Liver (tissue), 9 donors: ENCODE measurements around the gene CABP4. TPM values are rescaled to one million over a fixed set of nuclear protein-coding genes. Genes with fewer than 3 reads are reported as not detected.
A peak's percentile ranks its signal among the peaks of the same experiment; 100 is the strongest.

Experiments used
- DNase-seq: peaks from one replicate; pipeline ENCODE4 v3.0.0-alpha.2; 2017; ENCODE audit warnings: low spot score
- H3K27ac ChIP-seq, 2 donors: one replicate each; pipeline ENCODE4 v1.7.0; 2013; ENCODE audit warnings: inconsistent platforms in 2 of 2, low read length in 2 of 2, control low read depth in 1 of 2, low read depth in 1 of 2, mild to moderate bottlenecking in 1 of 2
- H3K27me3 ChIP-seq, 4 donors: one replicate each; pipeline versions ENCODE4 v1.6.1 to v1.7.0; 2013; ENCODE audit warnings: low read length in 3 of 4, inconsistent platforms in 1 of 4, mild to moderate bottlenecking in 1 of 4, moderate library complexity in 1 of 4; ENCODE audit not compliant: control insufficient read depth in 4 of 4, insufficient read depth in 4 of 4
- H3K36me3 ChIP-seq, 4 donors: one replicate each; pipeline versions ENCODE4 v1.6.1 to v1.7.0; 2013; ENCODE audit warnings: low read length in 3 of 4, mild to moderate bottlenecking in 3 of 4, low read depth in 1 of 4, moderate library complexity in 1 of 4; ENCODE audit not compliant: control insufficient read depth in 4 of 4, insufficient read depth in 3 of 4
- H3K4me1 ChIP-seq, 4 donors: one replicate each; pipeline versions ENCODE4 v1.6.1 to v1.7.0; 2013; ENCODE audit warnings: low read length in 3 of 4, mild to moderate bottlenecking in 3 of 4, moderate library complexity in 1 of 4; ENCODE audit not compliant: control insufficient read depth in 4 of 4, insufficient read depth in 4 of 4
- H3K4me3 ChIP-seq, 3 donors: one replicate each; pipeline versions ENCODE4 v1.6.1 to v1.7.0; 2013; ENCODE audit warnings: low read length in 3 of 3, control low read depth in 1 of 3, low read depth in 1 of 3, mild to moderate bottlenecking in 1 of 3
- H3K9ac ChIP-seq, 2 donors: one replicate each; pipeline ENCODE4 v1.7.0; 2013; ENCODE audit warnings: low read length in 2 of 2, mild to moderate bottlenecking in 2 of 2, moderate library complexity in 2 of 2, control low read depth in 1 of 2, low read depth in 1 of 2
- H3K9me3 ChIP-seq, 4 donors: one replicate each; pipeline versions ENCODE4 v1.6.1 to v1.7.0; 2013; ENCODE audit warnings: low read length in 3 of 4; ENCODE audit not compliant: control insufficient read depth in 4 of 4
- ATF3 ChIP-seq: IDR thresholded peaks from 2 replicates; pipeline ENCODE4 v1.6.1; 2016; ENCODE audit warnings: antibody characterized with exemption
- CTCF ChIP-seq: fragments of 150-350 bp; IDR thresholded peaks from 2 replicates; pipeline ENCODE4 v1.5.1; 2017; ENCODE audit warnings: improper control_type of control experiment, low read depth, low read length; ENCODE audit not compliant: missing input control
- EGR1 ChIP-seq, 2 donors: IDR thresholded peaks; 2 replicates each; pipeline ENCODE4 v1.6.1; 2016 to 2018; ENCODE audit warnings: antibody characterized with exemption in 2 of 2, low read depth in 2 of 2
- FOXA1 ChIP-seq: IDR thresholded peaks from 2 replicates; pipeline ENCODE4 v1.6.1; 2016; ENCODE audit warnings: antibody characterized with exemption
- FOXA2 ChIP-seq: IDR thresholded peaks from 2 replicates; pipeline ENCODE4 v1.6.1; 2016; ENCODE audit warnings: antibody characterized with exemption
- GABPA ChIP-seq, 2 donors: IDR thresholded peaks in 1 of 2; conservative IDR thresholded peaks in 1 of 2; 2 replicates each; pipeline ENCODE4 v1.6.1; 2016; ENCODE audit warnings: antibody characterized with exemption in 2 of 2, mild to moderate bottlenecking in 1 of 2, moderate library complexity in 1 of 2
- HNF4A ChIP-seq, 2 donors: conservative IDR thresholded peaks; 2 replicates each; pipeline ENCODE4 v1.6.1; 2016; ENCODE audit warnings: antibody characterized with exemption in 2 of 2, mild to moderate bottlenecking in 2 of 2
- HNF4G ChIP-seq: IDR thresholded peaks from 2 replicates; pipeline ENCODE4 v1.6.1; 2016; ENCODE audit warnings: antibody characterized with exemption
- JUND ChIP-seq, 2 donors: IDR thresholded peaks; 2 replicates each; pipeline ENCODE4 v1.6.1; 2016; ENCODE audit warnings: antibody characterized with exemption in 2 of 2
- MAX ChIP-seq: IDR thresholded peaks from 2 replicates; pipeline ENCODE4 v1.6.1; 2016; ENCODE audit warnings: antibody characterized with exemption
- NR2F2 ChIP-seq: IDR thresholded peaks from 2 replicates; pipeline ENCODE4 v1.6.1; 2016; ENCODE audit warnings: antibody characterized with exemption
- RAD21 ChIP-seq, 2 donors: IDR thresholded peaks; 2 replicates each; pipeline ENCODE4 v1.6.1; 2016; ENCODE audit warnings: antibody characterized with exemption in 2 of 2, mild to moderate bottlenecking in 2 of 2
- REST ChIP-seq: IDR thresholded peaks from 2 replicates; pipeline ENCODE4 v1.6.1; 2016; ENCODE audit warnings: antibody characterized with exemption, mild to moderate bottlenecking
- RXRA ChIP-seq, 2 donors: IDR thresholded peaks; 2 replicates each; pipeline ENCODE4 v1.6.1; 2017 to 2018; ENCODE audit warnings: antibody characterized with exemption in 2 of 2, mild to moderate bottlenecking in 1 of 2
- SP1 ChIP-seq: IDR thresholded peaks from 2 replicates; pipeline ENCODE4 v1.6.1; 2018; ENCODE audit warnings: antibody characterized with exemption, mild to moderate bottlenecking
- TAF1 ChIP-seq: conservative IDR thresholded peaks from 2 replicates; pipeline ENCODE4 v1.6.1; 2016; ENCODE audit warnings: antibody characterized with exemption, mild to moderate bottlenecking
- YY1 ChIP-seq: IDR thresholded peaks from 2 replicates; pipeline ENCODE4 v1.6.1; 2016; ENCODE audit warnings: antibody characterized with exemption, mild to moderate bottlenecking
- ZBTB33 ChIP-seq: IDR thresholded peaks from 2 replicates; pipeline ENCODE4 v1.6.1; 2016; ENCODE audit warnings: antibody characterized with exemption
- WGBS: extraction: QIAGEN DNeasy Blood & Tissue Kit; methylation state at CpG from one replicate; pipeline ENCODE4 v1.1.7; 2013; 5-methylcytosine and 5-hydroxymethylcytosine counted together
- polyA plus RNA-seq, 2 donors: library from polyadenylated mRNA; stranded (reverse) in 1 of 2; unstranded in 1 of 2; fragments of 200-250 nt in 1 of 2; fragments of >200 nt in 1 of 2; fragmentation: Nextera tagmentation in 1 of 2; extraction: Ambion mirVana in 1 of 2; gene quantifications; one replicate each; pipeline versions ENCODE4 v1.2.1 to v1.2.3, GENCODE V29; 2013 to 2015
- total RNA-seq, 2 donors: library from RNA; depleted of rRNA; stranded (reverse); fragments of >200 nt; gene quantifications; one replicate each; pipeline ENCODE4 v1.2.3, GENCODE V29; 2014
- donor health status: healthy.
- donor health status: healthy.
- donor health status: healthy.
- donor health status: healthy.
- donor health status: healthy.

Gene CABP4
- total and polyA plus RNA-seq, 4 donors, result 0.85 to 2.9 (median 1.6) TPM

- H3K36me3 ChIP-seq, result peaks cover 0 to 2% (median 0%) of the 10 kb centered on the region in 4 donors
- no peaks in the 10 kb centered on the region for H3K9me3 ChIP-seq
- peak overlapping the region; percentile 96 to 100 for H3K27ac ChIP-seq
- TF ChIP-seq CTCF, result no peak
- TF ChIP-seq EGR1 (IDR thresholded peaks at IDR 0.05; ENCODE audit: low read depth in 2 of 2), result no peak
- no peak for TF ChIP-seq ATF3
- TF ChIP-seq TAF1, result no peak
- TF ChIP-seq JUND (IDR thresholded peaks at IDR 0.05), result no peak
- TF ChIP-seq REST, result no peak
- TF ChIP-seq ZBTB33, result no peak
- no peak for TF ChIP-seq FOXA2
- TF ChIP-seq FOXA1, result no peak
- TF ChIP-seq HNF4G, result no peak
- TF ChIP-seq YY1, result no peak
- no peak for TF ChIP-seq SP1
- TF ChIP-seq GABPA (IDR thresholded peaks at IDR 0.05 in 1 of 2, conservative IDR thresholded peaks at IDR 0.05 in 1 of 2), result no peak
- TF ChIP-seq RXRA (IDR thresholded peaks at IDR 0.05), result no peak
- TF ChIP-seq MAX, result no peak
- TF ChIP-seq NR2F2, result no peak
- TF ChIP-seq HNF4A (conservative IDR thresholded peaks at IDR 0.05), result no peak
- no peak for TF ChIP-seq RAD21 (IDR thresholded peaks at IDR 0.05)
- H3K4me3 ChIP-seq, result peak overlapping the region in 2 of 3 donors; percentile 78 to 95
- peaks cover 8 to 44% (median 26%) of the 10 kb centered on the region in 4 donors for H3K4me1 ChIP-seq
- DNase-seq, result no peak
- H3K9ac ChIP-seq, result peak overlapping the region in 1 of 2 donors; percentile 66
- 55% methylated on average over 16 of the region's 16 CpGs for WGBS
- no peaks in the 10 kb centered on the region for H3K27me3 ChIP-seq
These were observed 51.4 kb downstream of the CABP4 start for GRCh38 chr11:67506426-67507051.
